ENCODE data around the gene PPP1R11. TPM values are rescaled to one million over a fixed set of nuclear protein-coding genes. Genes with fewer than 3 reads are reported as not detected.
A peak's percentile ranks its signal among the peaks of the same experiment; 100 is the strongest.

The PPP1R11 gene
- total and polyA plus RNA-seq, 2 experiments from 2014 or later = 19.6 to 26.6 TPM

DNA sequence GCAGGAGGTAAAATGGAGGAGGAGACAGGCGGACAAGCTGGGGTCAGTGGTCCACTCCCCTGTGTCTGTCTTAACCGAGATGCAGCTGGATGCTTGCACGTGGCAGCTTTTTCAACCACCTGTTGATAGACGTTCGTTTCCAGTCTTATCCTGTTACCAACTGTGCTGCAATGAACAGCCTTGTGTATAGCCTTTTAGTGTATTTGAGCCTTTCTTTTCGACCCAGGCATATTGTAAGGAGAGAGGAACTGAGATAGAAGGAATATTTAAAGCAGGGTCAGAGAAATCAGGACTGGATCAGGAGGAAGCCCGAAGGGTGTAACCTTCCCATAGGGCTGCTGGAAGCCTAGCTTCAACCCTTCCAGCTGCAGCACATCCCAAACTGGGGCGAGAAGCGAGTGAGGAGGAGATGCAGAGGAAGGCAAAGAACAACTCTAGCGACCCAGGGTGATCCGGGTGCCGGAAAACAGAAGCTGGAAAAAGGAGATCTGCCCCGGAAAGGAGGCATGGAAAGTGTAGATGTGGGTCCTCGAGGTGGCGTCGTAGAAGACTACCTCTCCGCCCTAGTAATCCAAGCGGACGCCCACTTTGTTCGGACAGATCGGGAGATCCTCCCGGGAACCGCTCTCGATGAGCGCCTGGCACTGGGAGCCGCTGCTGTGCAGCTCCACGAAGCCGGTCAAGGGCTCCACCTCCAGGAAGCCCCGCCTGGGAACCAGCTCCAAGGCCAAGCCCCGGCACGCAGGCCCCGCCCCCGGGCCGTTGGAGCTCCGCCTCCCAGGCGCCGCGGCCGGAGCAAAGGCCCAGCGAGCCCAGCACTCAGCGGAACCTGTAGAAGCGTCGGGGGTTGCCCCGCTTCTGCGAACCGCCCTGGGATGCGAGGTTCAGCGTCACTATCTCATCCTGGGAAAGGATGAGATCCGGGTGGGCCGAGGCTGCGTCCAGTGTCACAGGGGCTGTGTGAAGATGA, 34.7 kb downstream of the PPP1R11 start (continued):
- no peak for TF ChIP-seq NANOG (IDR thresholded peaks at IDR 0.05; ENCODE audit: borderline replicate concordance)
- TF ChIP-seq, protein P1, sequence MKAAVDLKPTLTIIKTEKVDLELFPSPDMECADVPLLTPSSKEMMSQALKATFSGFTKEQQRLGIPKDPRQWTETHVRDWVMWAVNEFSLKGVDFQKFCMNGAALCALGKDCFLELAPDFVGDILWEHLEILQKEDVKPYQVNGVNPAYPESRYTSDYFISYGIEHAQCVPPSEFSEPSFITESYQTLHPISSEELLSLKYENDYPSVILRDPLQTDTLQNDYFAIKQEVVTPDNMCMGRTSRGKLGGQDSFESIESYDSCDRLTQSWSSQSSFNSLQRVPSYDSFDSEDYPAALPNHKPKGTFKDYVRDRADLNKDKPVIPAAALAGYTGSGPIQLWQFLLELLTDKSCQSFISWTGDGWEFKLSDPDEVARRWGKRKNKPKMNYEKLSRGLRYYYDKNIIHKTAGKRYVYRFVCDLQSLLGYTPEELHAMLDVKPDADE (IDR thresholded peaks at IDR 0.05) = no peak
- TF ChIP-seq, protein P2, sequence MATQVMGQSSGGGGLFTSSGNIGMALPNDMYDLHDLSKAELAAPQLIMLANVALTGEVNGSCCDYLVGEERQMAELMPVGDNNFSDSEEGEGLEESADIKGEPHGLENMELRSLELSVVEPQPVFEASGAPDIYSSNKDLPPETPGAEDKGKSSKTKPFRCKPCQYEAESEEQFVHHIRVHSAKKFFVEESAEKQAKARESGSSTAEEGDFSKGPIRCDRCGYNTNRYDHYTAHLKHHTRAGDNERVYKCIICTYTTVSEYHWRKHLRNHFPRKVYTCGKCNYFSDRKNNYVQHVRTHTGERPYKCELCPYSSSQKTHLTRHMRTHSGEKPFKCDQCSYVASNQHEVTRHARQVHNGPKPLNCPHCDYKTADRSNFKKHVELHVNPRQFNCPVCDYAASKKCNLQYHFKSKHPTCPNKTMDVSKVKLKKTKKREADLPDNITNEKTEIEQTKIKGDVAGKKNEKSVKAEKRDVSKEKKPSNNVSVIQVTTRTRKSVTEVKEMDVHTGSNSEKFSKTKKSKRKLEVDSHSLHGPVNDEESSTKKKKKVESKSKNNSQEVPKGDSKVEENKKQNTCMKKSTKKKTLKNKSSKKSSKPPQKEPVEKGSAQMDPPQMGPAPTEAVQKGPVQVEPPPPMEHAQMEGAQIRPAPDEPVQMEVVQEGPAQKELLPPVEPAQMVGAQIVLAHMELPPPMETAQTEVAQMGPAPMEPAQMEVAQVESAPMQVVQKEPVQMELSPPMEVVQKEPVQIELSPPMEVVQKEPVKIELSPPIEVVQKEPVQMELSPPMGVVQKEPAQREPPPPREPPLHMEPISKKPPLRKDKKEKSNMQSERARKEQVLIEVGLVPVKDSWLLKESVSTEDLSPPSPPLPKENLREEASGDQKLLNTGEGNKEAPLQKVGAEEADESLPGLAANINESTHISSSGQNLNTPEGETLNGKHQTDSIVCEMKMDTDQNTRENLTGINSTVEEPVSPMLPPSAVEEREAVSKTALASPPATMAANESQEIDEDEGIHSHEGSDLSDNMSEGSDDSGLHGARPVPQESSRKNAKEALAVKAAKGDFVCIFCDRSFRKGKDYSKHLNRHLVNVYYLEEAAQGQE (IDR thresholded peaks at IDR 0.05; ENCODE audit: unreplicated experiment) = no peak

GRCh38 chr6:30102414-30102969, 35.5 kb downstream of the PPP1R11 start:
- H3K4me1 ChIP-seq (ENCODE audit: insufficient read depth) = peaks cover 28% of the 10 kb centered on the region
- Mint-ChIP-seq H3K27ac (no peak overlapping the region), H3K4me1 (peaks cover 34% of the 10 kb centered on the region), H3K9me3 (no peaks in the 10 kb centered on the region; the same call in 2 of the 3 replicates), H3K27me3 (ENCODE audit: insufficient read depth, low read depth, poor library complexity) (peaks cover 73% of the 10 kb centered on the region), H3K36me3 (ENCODE audit: low read depth) (no peaks in the 10 kb centered on the region; the same call in 2 of the 3 replicates), H3K4me3 (peak overlapping the region; percentile 81)
- H3K27ac ChIP-seq (ENCODE audit: low read depth) = no peak overlapping the region
- H3F3A ChIP-seq (replicated peaks; ENCODE audit: low read depth) = peaks cover 5% of the 10 kb centered on the region; the same call in 1 of the 2 replicates
- no peaks in the 10 kb centered on the region for H4K20me1 ChIP-seq (replicated peaks; ENCODE audit: insufficient read depth)
- DNase-seq (ENCODE audit: low spot score) (peak; percentile 53), ATAC-seq (peak; percentile 7)
- H2AFZ ChIP-seq = peak overlapping the region; percentile 58
- peak overlapping the region; percentile 93 for H3K4me2 ChIP-seq
- H3K36me3 ChIP-seq (ENCODE audit: insufficient read depth) = no peaks in the 10 kb centered on the region
- H3K4me3 ChIP-seq = peak overlapping the region; percentile 78
- H3K9me2 ChIP-seq (ENCODE audit: insufficient read depth) = no peaks in the 10 kb centered on the region
- no peaks in the 10 kb centered on the region for H3K79me2 ChIP-seq (replicated peaks; ENCODE audit: insufficient read depth)
- peaks cover 83% of the 10 kb centered on the region for H3K27me3 ChIP-seq (ENCODE audit: insufficient read depth)
- TF ChIP-seq, protein P1 (IDR thresholded peaks at IDR 0.05) = no peak
- no peak for TF ChIP-seq ZNF331 (CRISPR knock-in tag; IDR thresholded peaks at IDR 0.05; ENCODE audit: low read depth)
- no peak for TF ChIP-seq STAT1 (IDR thresholded peaks at IDR 0.05; ENCODE audit: unreplicated experiment)
- TF ChIP-seq, protein P3, sequence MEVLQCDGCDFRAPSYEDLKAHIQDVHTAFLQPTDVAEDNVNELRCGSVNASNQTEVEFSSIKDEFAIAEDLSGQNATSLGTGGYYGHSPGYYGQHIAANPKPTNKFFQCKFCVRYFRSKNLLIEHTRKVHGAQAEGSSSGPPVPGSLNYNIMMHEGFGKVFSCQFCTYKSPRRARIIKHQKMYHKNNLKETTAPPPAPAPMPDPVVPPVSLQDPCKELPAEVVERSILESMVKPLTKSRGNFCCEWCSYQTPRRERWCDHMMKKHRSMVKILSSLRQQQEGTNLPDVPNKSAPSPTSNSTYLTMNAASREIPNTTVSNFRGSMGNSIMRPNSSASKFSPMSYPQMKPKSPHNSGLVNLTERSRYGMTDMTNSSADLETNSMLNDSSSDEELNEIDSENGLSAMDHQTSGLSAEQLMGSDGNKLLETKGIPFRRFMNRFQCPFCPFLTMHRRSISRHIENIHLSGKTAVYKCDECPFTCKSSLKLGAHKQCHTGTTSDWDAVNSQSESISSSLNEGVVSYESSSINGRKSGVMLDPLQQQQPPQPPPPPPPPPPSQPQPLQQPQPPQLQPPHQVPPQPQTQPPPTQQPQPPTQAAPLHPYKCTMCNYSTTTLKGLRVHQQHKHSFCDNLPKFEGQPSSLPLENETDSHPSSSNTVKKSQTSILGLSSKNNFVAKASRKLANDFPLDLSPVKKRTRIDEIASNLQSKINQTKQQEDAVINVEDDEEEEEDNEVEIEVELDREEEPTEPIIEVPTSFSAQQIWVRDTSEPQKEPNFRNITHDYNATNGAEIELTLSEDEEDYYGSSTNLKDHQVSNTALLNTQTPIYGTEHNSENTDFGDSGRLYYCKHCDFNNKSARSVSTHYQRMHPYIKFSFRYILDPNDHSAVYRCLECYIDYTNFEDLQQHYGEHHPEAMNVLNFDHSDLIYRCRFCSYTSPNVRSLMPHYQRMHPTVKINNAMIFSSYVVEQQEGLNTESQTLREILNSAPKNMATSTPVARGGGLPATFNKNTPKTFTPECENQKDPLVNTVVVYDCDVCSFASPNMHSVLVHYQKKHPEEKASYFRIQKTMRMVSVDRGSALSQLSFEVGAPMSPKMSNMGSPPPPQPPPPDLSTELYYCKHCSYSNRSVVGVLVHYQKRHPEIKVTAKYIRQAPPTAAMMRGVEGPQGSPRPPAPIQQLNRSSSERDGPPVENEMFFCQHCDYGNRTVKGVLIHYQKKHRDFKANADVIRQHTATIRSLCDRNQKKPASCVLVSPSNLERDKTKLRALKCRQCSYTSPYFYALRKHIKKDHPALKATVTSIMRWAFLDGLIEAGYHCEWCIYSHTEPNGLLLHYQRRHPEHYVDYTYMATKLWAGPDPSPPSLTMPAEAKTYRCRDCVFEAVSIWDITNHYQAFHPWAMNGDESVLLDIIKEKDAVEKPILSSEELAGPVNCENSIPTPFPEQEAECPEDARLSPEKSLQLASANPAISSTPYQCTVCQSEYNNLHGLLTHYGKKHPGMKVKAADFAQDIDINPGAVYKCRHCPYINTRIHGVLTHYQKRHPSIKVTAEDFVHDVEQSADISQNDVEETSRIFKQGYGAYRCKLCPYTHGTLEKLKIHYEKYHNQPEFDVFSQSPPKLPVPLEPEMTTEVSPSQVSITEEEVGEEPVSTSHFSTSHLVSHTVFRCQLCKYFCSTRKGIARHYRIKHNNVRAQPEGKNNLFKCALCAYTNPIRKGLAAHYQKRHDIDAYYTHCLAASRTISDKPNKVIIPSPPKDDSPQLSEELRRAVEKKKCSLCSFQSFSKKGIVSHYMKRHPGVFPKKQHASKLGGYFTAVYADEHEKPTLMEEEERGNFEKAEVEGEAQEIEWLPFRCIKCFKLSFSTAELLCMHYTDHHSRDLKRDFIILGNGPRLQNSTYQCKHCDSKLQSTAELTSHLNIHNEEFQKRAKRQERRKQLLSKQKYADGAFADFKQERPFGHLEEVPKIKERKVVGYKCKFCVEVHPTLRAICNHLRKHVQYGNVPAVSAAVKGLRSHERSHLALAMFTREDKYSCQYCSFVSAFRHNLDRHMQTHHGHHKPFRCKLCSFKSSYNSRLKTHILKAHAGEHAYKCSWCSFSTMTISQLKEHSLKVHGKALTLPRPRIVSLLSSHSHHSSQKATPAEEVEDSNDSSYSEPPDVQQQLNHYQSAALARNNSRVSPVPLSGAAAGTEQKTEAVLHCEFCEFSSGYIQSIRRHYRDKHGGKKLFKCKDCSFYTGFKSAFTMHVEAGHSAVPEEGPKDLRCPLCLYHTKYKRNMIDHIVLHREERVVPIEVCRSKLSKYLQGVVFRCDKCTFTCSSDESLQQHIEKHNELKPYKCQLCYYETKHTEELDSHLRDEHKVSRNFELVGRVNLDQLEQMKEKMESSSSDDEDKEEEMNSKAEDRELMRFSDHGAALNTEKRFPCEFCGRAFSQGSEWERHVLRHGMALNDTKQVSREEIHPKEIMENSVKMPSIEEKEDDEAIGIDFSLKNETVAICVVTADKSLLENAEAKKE (CRISPR knock-in tag; IDR thresholded peaks at IDR 0.05) = no peak
- TF ChIP-seq NANOG (IDR thresholded peaks at IDR 0.05; ENCODE audit: borderline replicate concordance) = no peak
- no peak for TF ChIP-seq CREB1 (CRISPR knock-in tag; IDR thresholded peaks at IDR 0.05; ENCODE audit: low read depth)
